Progenitor cell of endocrine pancreas (in vitro differentiated cells): ENCODE measurements around the gene GNAS. TPM values are rescaled to one million over a fixed set of nuclear protein-coding genes. Genes with fewer than 3 reads are reported as not detected.

ENCODE experiments used
- DNase-seq: peaks from one replicate; pipeline ENCODE4 v3.0.0; 2021; ENCODE audit warnings: low spot score; ENCODE audit not compliant: unreplicated experiment
- H3K27ac Mint-ChIP-seq: 2 replicates; pipeline ENCODE4 v1.8.0; 2021; ENCODE audit warnings: mild to moderate bottlenecking, moderate library complexity, mixed read lengths
- H3K27me3 Mint-ChIP-seq: 2 replicates; pipeline ENCODE4 v1.8.0; 2021; ENCODE audit warnings: mixed read lengths
- H3K36me3 Mint-ChIP-seq: 2 replicates; pipeline ENCODE4 v1.8.0; 2022; ENCODE audit warnings: mixed read lengths; ENCODE audit not compliant: insufficient read depth
- H3K4me1 Mint-ChIP-seq: 2 replicates; pipeline ENCODE4 v1.8.0; 2021; ENCODE audit warnings: low read depth, mixed read lengths
- H3K4me3 Mint-ChIP-seq: 2 replicates; pipeline ENCODE4 v1.8.0; 2021; ENCODE audit warnings: low read depth, mild to moderate bottlenecking, moderate library complexity, mixed read lengths
- H3K9me3 Mint-ChIP-seq: 2 replicates; pipeline ENCODE4 v1.8.0; 2021; ENCODE audit warnings: low read depth, mixed read lengths
- total RNA-seq: library from RNA; stranded (reverse); gene quantifications from 2 replicates; pipeline ENCODE4 v1.2.1, GENCODE V29; 2021
- TF ChIP-seq, protein P1 (sequence below): fragments of 200-600 bp; sonication (generic); IDR thresholded peaks from one replicate; pipeline ENCODE4 v1.5.0; 2021; ENCODE audit warnings: antibody characterized with exemption, mild to moderate bottlenecking; ENCODE audit not compliant: unreplicated experiment

GNAS gene
- total RNA-seq, 1 donor from 2014 or later: 1,570 TPM

DNA sequence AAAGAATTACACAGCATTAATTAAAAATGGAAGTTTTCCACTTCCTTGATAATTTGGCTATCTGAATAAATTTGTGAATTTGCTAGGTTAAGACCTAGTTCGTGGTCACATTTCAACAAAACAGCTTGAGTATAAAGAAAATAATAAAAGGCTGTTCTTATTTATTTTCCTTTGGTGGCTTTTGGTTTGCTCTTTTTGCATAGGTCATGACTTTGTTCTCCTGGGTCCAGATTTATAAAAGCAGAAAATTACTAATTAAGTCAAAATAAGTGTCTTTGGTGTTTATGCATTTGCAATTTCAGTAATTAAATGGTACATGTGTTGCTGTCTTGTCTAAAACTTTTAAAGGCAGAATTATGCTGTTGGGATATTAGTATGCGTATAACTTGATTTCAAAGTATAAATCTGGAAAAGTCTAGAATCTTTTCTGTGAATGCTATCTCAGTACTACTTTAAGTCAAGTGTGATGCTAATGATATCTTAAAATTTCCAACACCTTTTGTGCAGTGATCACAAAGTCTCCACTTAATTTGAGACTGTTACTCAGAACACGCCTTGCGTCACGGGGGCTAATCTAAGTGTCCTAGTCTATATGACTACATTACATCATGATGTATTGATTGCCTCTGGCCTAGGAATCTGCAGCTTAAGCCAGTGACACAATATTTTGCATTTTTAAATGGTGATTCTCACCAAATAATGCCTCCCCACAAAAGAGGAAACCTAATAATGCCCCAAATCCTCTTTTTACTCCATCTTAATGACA lies 41.0 kb downstream of the GNAS start:
- peaks cover 16% of the 10 kb centered on the region for H3K36me3 Mint-ChIP-seq
- no peaks in the 10 kb centered on the region for H3K27me3 Mint-ChIP-seq
- TF ChIP-seq, protein P1, sequence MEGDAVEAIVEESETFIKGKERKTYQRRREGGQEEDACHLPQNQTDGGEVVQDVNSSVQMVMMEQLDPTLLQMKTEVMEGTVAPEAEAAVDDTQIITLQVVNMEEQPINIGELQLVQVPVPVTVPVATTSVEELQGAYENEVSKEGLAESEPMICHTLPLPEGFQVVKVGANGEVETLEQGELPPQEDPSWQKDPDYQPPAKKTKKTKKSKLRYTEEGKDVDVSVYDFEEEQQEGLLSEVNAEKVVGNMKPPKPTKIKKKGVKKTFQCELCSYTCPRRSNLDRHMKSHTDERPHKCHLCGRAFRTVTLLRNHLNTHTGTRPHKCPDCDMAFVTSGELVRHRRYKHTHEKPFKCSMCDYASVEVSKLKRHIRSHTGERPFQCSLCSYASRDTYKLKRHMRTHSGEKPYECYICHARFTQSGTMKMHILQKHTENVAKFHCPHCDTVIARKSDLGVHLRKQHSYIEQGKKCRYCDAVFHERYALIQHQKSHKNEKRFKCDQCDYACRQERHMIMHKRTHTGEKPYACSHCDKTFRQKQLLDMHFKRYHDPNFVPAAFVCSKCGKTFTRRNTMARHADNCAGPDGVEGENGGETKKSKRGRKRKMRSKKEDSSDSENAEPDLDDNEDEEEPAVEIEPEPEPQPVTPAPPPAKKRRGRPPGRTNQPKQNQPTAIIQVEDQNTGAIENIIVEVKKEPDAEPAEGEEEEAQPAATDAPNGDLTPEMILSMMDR: no peak
- peak overlapping the region; percentile 96 for H3K27ac Mint-ChIP-seq
- no peak for DNase-seq
- H3K4me3 Mint-ChIP-seq: peak overlapping the region; percentile 97
- no peaks in the 10 kb centered on the region for H3K9me3 Mint-ChIP-seq
- H3K4me1 Mint-ChIP-seq: peaks cover 43% of the 10 kb centered on the region

DNA sequence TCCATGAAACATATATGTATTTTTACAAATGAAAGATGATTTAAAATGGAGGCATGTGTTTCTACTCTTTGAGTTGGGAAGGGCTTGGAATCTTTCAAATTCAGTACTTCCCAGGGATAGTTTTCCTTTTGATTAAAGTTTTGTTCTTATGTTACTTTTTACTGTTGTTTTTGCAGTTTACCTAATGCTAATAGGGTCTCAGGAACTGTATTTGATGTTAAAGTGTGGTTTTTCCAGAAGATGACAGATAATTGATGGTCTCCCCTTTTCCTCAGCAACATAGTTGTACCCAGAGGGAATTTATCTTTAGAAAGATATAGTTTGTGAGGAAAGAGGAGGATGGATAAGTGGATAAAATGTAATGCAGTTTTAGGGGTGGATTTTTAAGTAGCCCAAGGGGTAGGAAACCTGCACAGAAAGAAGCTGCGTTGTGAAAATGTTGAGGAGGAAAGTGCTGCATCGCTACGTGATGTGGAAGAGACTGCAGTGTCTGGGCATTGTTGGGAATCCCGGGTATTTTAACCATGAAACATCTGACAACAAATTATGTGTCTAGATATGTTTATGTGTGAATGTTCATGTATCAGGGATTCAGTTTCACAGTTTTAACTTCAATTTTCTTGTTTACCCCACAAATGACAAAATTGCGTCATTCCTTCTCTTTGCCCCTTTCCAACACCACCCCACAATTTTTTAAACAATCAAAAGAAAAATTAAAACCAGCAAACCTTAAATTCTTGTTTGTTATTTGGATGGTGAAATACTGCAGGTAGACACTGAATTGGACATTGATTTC lies 42.3 kb downstream of the GNAS start:
- H3K27me3 Mint-ChIP-seq: no peaks in the 10 kb centered on the region
- peaks cover 21% of the 10 kb centered on the region for H3K36me3 Mint-ChIP-seq
- H3K9me3 Mint-ChIP-seq: no peaks in the 10 kb centered on the region
- H3K4me1 Mint-ChIP-seq: peaks cover 49% of the 10 kb centered on the region
- no peak for DNase-seq
- TF ChIP-seq, protein P1: no peak
- H3K27ac Mint-ChIP-seq: peak overlapping the region; percentile 90
- H3K4me3 Mint-ChIP-seq: peak overlapping the region; percentile 97

DNA sequence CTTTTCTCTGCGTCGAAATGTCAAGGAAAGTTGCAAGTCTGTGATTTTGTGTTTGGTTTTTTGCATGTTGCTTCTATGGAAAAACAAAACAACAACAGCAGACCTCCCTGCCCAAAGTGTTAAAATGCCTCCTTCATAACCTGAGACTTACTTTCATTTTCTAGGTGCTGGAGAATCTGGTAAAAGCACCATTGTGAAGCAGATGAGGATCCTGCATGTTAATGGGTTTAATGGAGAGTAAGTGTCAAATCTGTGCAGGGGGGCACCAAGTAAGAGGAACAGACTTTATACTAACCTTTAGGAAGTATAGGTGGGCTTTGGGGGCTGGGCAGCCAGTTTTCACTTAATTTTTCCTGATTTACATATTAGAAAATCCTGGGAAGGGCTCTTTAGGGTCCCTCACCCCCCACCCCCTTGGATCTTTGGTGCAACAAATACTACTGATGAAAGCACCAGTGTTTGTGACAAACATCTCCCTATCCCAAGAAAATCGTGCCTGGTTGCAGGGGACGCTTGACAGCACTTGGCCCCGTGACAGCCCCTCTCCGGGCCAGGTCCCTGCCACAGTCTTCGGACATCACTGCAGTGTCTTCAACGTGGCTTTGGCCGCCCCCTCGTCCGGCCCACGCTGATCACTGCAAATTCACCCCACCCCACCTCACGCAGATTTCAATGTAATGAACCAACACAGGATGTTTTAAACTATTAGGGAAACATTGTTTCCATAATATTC lies 43.1 kb downstream of the GNAS start:
- Mint-ChIP-seq H3K4me1 (peaks cover 56% of the 10 kb centered on the region), H3K27ac (peak overlapping the region; percentile 90), H3K27me3 (no peaks in the 10 kb centered on the region), H3K9me3 (no peaks in the 10 kb centered on the region), H3K36me3 (peaks cover 26% of the 10 kb centered on the region), H3K4me3 (peak overlapping the region; percentile 97)
- DNase-seq: no peak
- TF ChIP-seq, protein P1: no peak

DNA sequence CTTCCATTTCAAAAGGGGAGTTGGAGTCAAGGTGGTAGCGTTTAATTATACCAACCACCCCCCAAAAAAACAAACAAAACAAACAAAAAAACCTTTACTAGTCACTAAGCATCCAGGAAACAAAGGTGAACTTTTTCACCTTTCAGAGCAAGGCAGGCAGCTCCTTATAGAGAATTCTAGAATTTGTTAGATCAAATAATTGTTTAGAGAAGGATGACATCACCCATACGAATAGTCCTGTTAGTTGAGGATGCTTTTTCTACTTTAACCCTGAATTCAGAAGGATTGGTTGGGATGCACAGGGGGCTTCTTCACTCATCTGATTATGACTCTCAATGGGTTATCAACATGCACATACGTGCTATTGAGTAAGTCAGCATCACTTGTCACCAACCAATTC lies 44.3 kb downstream of the GNAS start:
- Mint-ChIP-seq H3K9me3 (no peaks in the 10 kb centered on the region), H3K4me3 (no peak overlapping the region), H3K36me3 (peaks cover 26% of the 10 kb centered on the region), H3K4me1 (peaks cover 61% of the 10 kb centered on the region), H3K27me3 (no peaks in the 10 kb centered on the region), H3K27ac (peak overlapping the region; percentile 76)
- TF ChIP-seq, protein P1: no peak
- DNase-seq: no peak

DNA sequence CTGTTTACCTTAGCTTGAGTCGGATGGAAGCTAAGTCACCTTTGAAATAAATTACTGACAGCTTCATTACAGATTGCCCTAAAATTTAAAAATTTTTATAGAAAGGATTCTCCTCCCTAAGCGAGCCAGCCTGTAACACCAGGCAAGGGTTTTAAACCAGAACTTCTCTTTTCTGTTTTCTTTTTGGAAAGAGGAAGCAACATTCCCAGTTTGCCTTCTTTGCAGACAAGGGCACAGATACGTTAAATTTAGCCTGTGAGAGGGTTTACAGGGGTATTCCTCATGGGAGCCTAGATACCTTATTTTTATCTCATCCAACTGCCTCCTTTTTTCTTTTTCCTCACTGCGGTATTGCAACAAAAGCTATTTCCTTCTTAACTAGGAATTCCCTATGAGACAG lies 45.0 kb downstream of the GNAS start:
- peaks cover 63% of the 10 kb centered on the region for H3K4me1 Mint-ChIP-seq
- H3K36me3 Mint-ChIP-seq: peaks cover 27% of the 10 kb centered on the region
- peak overlapping the region; percentile 80 for H3K27ac Mint-ChIP-seq
- no peaks in the 10 kb centered on the region for H3K27me3 Mint-ChIP-seq
- H3K9me3 Mint-ChIP-seq: no peaks in the 10 kb centered on the region
- no peak for DNase-seq
- no peak overlapping the region for H3K4me3 Mint-ChIP-seq
- TF ChIP-seq, protein P1: no peak
